NCI-H1105 (cell line): Measurements from ENCODE around the gene SNRPB.

Source experiments
- DNase-seq: peaks from one replicate; lab custom pipeline; 2025; lab: John Stamatoyannopoulos, UW

SNRPB gene

GRCh38 chr20:2429051-2429450 is 41.5 kb downstream of the SNRPB start:
- DNase-seq = no peak

DNA sequence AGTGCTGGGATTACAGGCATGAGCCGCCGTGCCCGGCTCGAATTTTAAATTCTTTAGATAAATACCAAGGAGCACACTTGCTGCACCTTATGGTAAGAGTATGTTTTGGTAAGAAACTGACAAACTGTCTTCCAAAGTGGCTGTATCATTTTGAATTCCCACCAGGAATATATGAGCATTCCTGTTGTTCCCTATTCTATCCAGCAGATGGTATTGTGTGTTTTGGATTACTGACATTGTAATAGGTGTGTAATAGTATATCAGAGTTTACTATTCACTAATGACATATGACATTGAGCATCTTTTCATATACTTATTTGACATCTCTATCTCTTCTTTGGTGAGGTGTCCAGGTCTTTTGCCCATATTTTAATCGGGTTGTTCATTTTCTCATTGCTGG is 49.3 kb downstream of the SNRPB start:
- no peak for DNase-seq

GRCh38 chr20:2420510-2420909 is 50.1 kb downstream of the SNRPB start:
- no peak for DNase-seq

DNA sequence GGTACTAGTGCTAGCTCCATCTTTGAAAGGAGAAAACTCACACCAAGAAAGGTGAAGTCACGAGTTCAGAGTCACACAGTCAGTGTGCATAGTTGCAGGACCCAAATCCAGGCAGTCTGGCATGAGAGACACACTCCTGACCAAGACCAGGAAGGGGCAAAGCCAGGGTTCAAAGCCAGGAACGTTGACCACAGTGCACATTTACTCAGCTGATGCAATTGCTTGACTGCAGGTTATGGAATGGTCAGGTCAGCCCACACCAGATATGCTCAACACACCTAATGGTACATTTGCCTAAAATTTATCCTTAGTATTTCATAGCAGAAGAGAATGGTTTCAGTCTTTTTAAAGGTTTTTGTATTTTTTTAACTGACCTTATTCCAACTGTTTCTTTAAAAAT is 52.2 kb downstream of the SNRPB start:
- DNase-seq = no peak

DNA sequence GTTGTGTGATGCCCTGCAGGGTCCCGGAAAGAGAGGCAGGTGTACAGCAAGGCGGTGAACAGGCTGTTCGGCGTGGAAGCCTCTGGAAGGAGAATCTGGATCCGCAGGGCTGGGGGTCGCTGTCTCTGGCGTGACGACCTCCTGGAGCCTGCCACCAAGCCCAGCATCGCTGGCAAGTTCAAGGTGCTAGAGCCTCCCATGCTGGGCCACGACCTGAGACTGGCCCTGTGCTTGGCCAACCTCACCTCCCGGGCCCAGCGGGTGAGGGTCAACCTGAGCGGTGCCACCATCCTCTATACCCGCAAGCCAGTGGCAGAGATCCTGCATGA is 53.4 kb downstream of the SNRPB start:
- no peak for DNase-seq

DNA sequence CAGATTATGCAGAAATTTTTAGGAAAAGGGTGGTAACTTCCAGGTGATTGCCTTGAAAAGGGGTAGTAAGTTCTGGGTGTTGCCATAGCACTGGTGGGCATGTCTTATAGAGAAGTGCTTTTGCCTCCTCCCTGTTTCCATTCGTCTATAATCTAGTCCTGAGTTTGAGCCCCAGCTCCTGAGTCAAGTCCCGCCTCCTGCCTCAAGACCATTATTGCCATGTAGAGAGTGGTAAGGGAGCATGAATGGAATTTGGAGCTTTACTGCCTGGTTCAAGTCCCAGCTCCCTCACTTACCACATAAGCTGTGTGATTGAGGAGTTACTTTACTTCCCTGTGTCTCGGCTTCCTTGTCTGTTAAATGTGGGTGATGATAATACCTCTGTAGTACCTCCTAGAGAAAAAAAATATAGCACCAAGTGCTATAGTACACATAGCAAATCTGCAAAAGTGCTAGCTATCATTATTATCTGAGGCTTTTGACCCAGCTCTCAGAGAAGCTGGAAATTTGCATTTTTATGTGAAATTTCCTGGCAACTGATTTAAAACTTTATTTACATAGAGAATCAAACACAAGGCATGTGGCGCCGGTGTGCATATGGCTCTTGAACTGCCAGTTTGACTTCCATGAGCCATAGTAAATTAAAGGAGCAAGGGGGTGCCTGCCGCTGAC is 53.9 kb downstream of the SNRPB start:
- DNase-seq = no peak
